H9 (cell line): ENCODE measurements around the gene COPZ2. TPM values are rescaled to one million over a fixed set of nuclear protein-coding genes. Genes with fewer than 3 reads are reported as not detected.
A peak's percentile ranks its signal among the peaks of the same experiment; 100 is the strongest.

Experiments used
- DNase-seq: peaks from one replicate; pipeline ENCODE4 v3.0.0-alpha.2; 2017
- H2AFZ ChIP-seq: one replicate; pipeline ENCODE4 v1.6.1; 2013; ENCODE audit warnings: mild to moderate bottlenecking, low read length, control low read depth, moderate library complexity
- H2AK5ac ChIP-seq: 2 replicates; pipeline ENCODE4 v1.6.1; 2013; ENCODE audit warnings: low read length, control low read depth, mixed read lengths; ENCODE audit not compliant: insufficient read length
- H2BK120ac ChIP-seq: one replicate; pipeline ENCODE4 v1.6.1; 2013; ENCODE audit warnings: low read depth, mild to moderate bottlenecking, low read length, control low read depth, inconsistent platforms; ENCODE audit not compliant: poor library complexity, severe bottlenecking
- H2BK12ac ChIP-seq: 2 replicates; pipeline ENCODE4 v1.6.1; 2013; ENCODE audit warnings: low read length, control low read depth, mixed read lengths, low read depth; ENCODE audit not compliant: insufficient read length
- H2BK15ac ChIP-seq: 2 replicates; pipeline ENCODE4 v1.6.1; 2013; ENCODE audit warnings: low read depth, low read length, control low read depth
- H2BK20ac ChIP-seq: one replicate; pipeline ENCODE4 v1.6.1; 2013; ENCODE audit warnings: low read depth, mild to moderate bottlenecking, low read length, control low read depth, inconsistent platforms; ENCODE audit not compliant: poor library complexity, severe bottlenecking
- H2BK5ac ChIP-seq: 2 replicates; pipeline ENCODE4 v1.6.1; 2013; ENCODE audit warnings: low read length, control low read depth, mixed read lengths; ENCODE audit not compliant: insufficient read length
- H3K14ac ChIP-seq: 2 replicates; pipeline ENCODE4 v1.6.1; 2013; ENCODE audit warnings: low read length, control low read depth; ENCODE audit not compliant: insufficient read depth
- H3K18ac ChIP-seq: 2 replicates; pipeline ENCODE4 v1.6.1; 2013; ENCODE audit warnings: low read depth, mild to moderate bottlenecking, mixed read lengths, low read length, control low read depth; ENCODE audit not compliant: insufficient read length
- H3K23ac ChIP-seq: 2 replicates; pipeline ENCODE4 v1.6.1; 2013; ENCODE audit warnings: low read length, control low read depth, mixed read lengths, low read depth; ENCODE audit not compliant: insufficient read length
- H3K23me2 ChIP-seq: 2 replicates; pipeline ENCODE4 v1.6.1; 2013; ENCODE audit warnings: low read depth, mild to moderate bottlenecking, mixed read lengths, low read length, control low read depth; ENCODE audit not compliant: insufficient read length, poor library complexity, severe bottlenecking
- H3K27ac ChIP-seq: 2 replicates; pipeline ENCODE4 v1.5.1; 2013; ENCODE audit warnings: low read length, control low read depth, mixed read lengths, low read depth; ENCODE audit not compliant: insufficient read length
- H3K27me3 ChIP-seq: 2 replicates; pipeline ENCODE4 v1.6.1; 2013; ENCODE audit warnings: low read length, control low read depth, inconsistent platforms; ENCODE audit not compliant: insufficient read depth
- H3K4ac ChIP-seq: 2 replicates; pipeline ENCODE4 v1.6.1; 2013; ENCODE audit warnings: low read depth, mild to moderate bottlenecking, control low read depth, inconsistent platforms, low read length, moderate library complexity
- H3K4me1 ChIP-seq: 2 replicates; pipeline ENCODE4 v1.6.1; 2013; ENCODE audit warnings: low read length, control low read depth, inconsistent platforms; ENCODE audit not compliant: insufficient read depth
- H3K4me2 ChIP-seq: 2 replicates; pipeline ENCODE4 v1.6.1; 2013; ENCODE audit warnings: low read length, control low read depth, mixed read lengths; ENCODE audit not compliant: insufficient read length, insufficient read depth
- H3K56ac ChIP-seq: 2 replicates; pipeline ENCODE4 v1.6.1; 2013; ENCODE audit warnings: low read depth, mild to moderate bottlenecking, mixed read lengths, low read length, control low read depth; ENCODE audit not compliant: insufficient read length
- H3K79me1 ChIP-seq: 2 replicates; pipeline ENCODE4 v1.6.1; 2013; ENCODE audit warnings: low read depth, mild to moderate bottlenecking, moderate library complexity, low read length, control low read depth, inconsistent platforms; ENCODE audit not compliant: insufficient read depth, poor library complexity, severe bottlenecking
- H3K79me2 ChIP-seq: 2 replicates; pipeline ENCODE4 v1.6.1; 2013; ENCODE audit warnings: low read length, control low read depth, inconsistent platforms; ENCODE audit not compliant: insufficient read depth
- H3K9ac ChIP-seq: 2 replicates; pipeline ENCODE4 v1.6.1; 2013; ENCODE audit warnings: low read length, control low read depth, mixed read lengths; ENCODE audit not compliant: insufficient read length; ENCODE audit errors: extremely low read depth
- H3K9me3 ChIP-seq: one replicate; pipeline ENCODE4 v1.6.1; 2013; ENCODE audit warnings: low read depth, low read length, inconsistent platforms; ENCODE audit not compliant: control insufficient read depth
- H3T11ph ChIP-seq: one replicate; pipeline ENCODE4 v1.6.1; 2013; ENCODE audit warnings: mild to moderate bottlenecking, low read length, control low read depth, inconsistent platforms
- H4K20me1 ChIP-seq: one replicate; pipeline ENCODE4 v1.6.1; 2013; ENCODE audit not compliant: control insufficient read depth, insufficient read length, insufficient read depth
- H4K5ac ChIP-seq: 2 replicates; pipeline ENCODE4 v1.6.1; 2013; ENCODE audit warnings: low read depth, mild to moderate bottlenecking, mixed read lengths, low read length, control low read depth; ENCODE audit not compliant: insufficient read length
- H4K8ac ChIP-seq: replicated peaks from 2 replicates; pipeline ENCODE4 v1.6.1; 2013; ENCODE audit warnings: low read length, control low read depth, mixed read lengths, low read depth; ENCODE audit not compliant: insufficient read length
- H4K91ac ChIP-seq: 2 replicates; pipeline ENCODE4 v1.6.1; 2013; ENCODE audit warnings: low read depth, mild to moderate bottlenecking, moderate library complexity, mixed read lengths, low read length, control low read depth; ENCODE audit not compliant: insufficient read length
- H3K27ac Mint-ChIP-seq, 3 experiments: 2 replicates in 2 of 3; 3 replicates in 1 of 3; pipeline ENCODE4 v1.8.0; 2020 to 2021; ENCODE audit warnings: mixed read lengths in 3 of 3, mild to moderate bottlenecking in 1 of 3, moderate library complexity in 1 of 3
- H3K27me3 Mint-ChIP-seq: 2 replicates; pipeline ENCODE4 v1.8.0; 2021; ENCODE audit warnings: low read depth, mild to moderate bottlenecking, moderate library complexity, mixed read lengths
- H3K36me3 Mint-ChIP-seq, 3 experiments: 2 replicates in 2 of 3; 3 replicates in 1 of 3; pipeline ENCODE4 v1.8.0; 2020 to 2021; ENCODE audit warnings: low read depth in 3 of 3, mixed read lengths in 3 of 3; ENCODE audit not compliant: insufficient read depth in 1 of 3
- H3K4me1 Mint-ChIP-seq, 2 experiments: 2 replicates each; pipeline ENCODE4 v1.8.0; 2020; ENCODE audit warnings: mixed read lengths in 2 of 2
- H3K4me3 Mint-ChIP-seq, 2 experiments: 2 replicates in 1 of 2; 3 replicates in 1 of 2; pipeline ENCODE4 v1.8.0; 2020 to 2021; ENCODE audit warnings: mild to moderate bottlenecking in 2 of 2, mixed read lengths in 2 of 2, moderate library complexity in 1 of 2
- H3K9me3 Mint-ChIP-seq, 2 experiments: 2 replicates in 1 of 2; 3 replicates in 1 of 2; pipeline ENCODE4 v1.8.0; 2020; ENCODE audit warnings: mild to moderate bottlenecking in 2 of 2, mixed read lengths in 2 of 2, moderate library complexity in 1 of 2
- CTCF ChIP-seq: fragments of 200-600 bp; sonication (generic); conservative IDR thresholded peaks from 3 replicates; pipeline ENCODE4 v1.8.0; 2021; ENCODE audit warnings: antibody characterized with exemption, mild to moderate bottlenecking
- WGBS: extraction: QIAGEN DNeasy Blood & Tissue Kit; methylation state at CpG from one replicate; pipeline ENCODE4 v1.1.7; 2013; ENCODE audit warnings: missing lambda C conversion rate, low lambda C conversion rate, mixed read lengths; ENCODE audit not compliant: insufficient read length; ENCODE audit errors: extremely low coverage; 5-methylcytosine and 5-hydroxymethylcytosine counted together
- total RNA-seq: library from RNA; stranded (reverse); gene quantifications from 2 replicates; pipeline ENCODE4 v1.2.1, GENCODE V29; 2021

COPZ2 gene
- total RNA-seq, 1 experiment from 2014 or later: 0.68 TPM

DNA sequence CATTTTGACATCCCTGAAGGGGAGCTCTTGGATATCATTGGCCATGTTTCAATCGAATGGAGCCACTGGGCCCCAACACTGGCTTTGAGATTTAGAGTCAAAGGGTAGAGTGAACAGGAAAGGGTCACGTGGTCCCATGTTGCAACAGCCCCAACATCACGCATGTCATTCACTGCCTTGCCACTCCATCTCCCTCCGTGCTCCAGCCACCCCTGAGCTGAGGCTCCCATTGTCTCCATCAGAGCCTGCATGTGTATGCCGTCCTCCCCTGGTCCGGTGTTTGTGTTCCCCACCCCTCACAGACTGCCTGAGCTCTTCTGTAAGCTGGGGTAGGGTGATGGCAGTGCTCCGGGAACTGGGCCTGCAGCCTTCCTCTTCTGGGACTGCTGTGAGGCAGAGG, 22.7 kb upstream of the COPZ2 start:
- Histone ChIP-seq H3K18ac (no peak overlapping the region), H4K91ac (no peak overlapping the region), H4K8ac (no peak overlapping the region), H4K5ac (no peak overlapping the region), H3K14ac (no peak overlapping the region), H2BK120ac (no peak overlapping the region), H2BK5ac (no peak overlapping the region), H2BK20ac (no peak overlapping the region), H3K56ac (no peak overlapping the region), H2BK15ac (no peak overlapping the region), H3K23me2 (peaks cover 4% of the 10 kb centered on the region), H2AFZ (no peak overlapping the region), H3K4me1 (no peaks in the 10 kb centered on the region; the same call in 1 of the 2 replicates), H3K79me1 (peaks cover 4% of the 10 kb centered on the region), H3T11ph (no peak overlapping the region), H3K9ac (no peak overlapping the region), H3K23ac (no peak overlapping the region), H3K79me2 (peaks cover 8% of the 10 kb centered on the region; the same call in 1 of the 2 replicates), H3K4ac (no peak overlapping the region), H3K9me3 (no peaks in the 10 kb centered on the region), H3K4me2 (no peak overlapping the region), H2BK12ac (no peak overlapping the region), H3K27ac (no peak overlapping the region), H2AK5ac (no peak overlapping the region), H3K27me3 (no peaks in the 10 kb centered on the region), H4K20me1 (no peaks in the 10 kb centered on the region)
- Mint-ChIP-seq H3K4me1 (peaks cover 27 to 41% of the 10 kb centered on the region in 2 experiments), H3K9me3 (no peaks in the 10 kb centered on the region; a peak in 1 of 5 replicates), H3K36me3 (peaks cover 64 to 91% (median 74%) of the 10 kb centered on the region in 3 experiments), H3K4me3 (no peak overlapping the region; a peak in 1 of 5 replicates), H3K27ac (peak overlapping the region in 2 of 3 experiments; percentile 92 to 94; a peak in 6 of 7 replicates), H3K27me3 (no peaks in the 10 kb centered on the region; the same call in 1 of the 2 replicates)
- no peak for DNase-seq
- TF ChIP-seq CTCF: no peak
- WGBS: no CpG with 5 or more reads among the region's 7 CpGs
